ENCODE data around the gene YY1.

- TF ChIP-seq EZH2 (IDR thresholded peaks at IDR 0.05) (no peak), FOXP2 (optimal IDR thresholded peaks at IDR 0.05; ENCODE audit: control extremely low read depth, extremely low read length, insufficient read depth) (no peak)
These were observed 45.3 kb downstream of the YY1 start for GRCh38 chr14:100283984-100284881.

Measured in SK-N-MC (cell line).